CMK (cell line): ENCODE data around the gene DYNC2I2.

Experiments
- DNase-seq: peaks from one replicate; pipeline ENCODE4 v3.0.0-alpha.2; 2010; ENCODE audit warnings: low read depth

DYNC2I2 gene

DNA sequence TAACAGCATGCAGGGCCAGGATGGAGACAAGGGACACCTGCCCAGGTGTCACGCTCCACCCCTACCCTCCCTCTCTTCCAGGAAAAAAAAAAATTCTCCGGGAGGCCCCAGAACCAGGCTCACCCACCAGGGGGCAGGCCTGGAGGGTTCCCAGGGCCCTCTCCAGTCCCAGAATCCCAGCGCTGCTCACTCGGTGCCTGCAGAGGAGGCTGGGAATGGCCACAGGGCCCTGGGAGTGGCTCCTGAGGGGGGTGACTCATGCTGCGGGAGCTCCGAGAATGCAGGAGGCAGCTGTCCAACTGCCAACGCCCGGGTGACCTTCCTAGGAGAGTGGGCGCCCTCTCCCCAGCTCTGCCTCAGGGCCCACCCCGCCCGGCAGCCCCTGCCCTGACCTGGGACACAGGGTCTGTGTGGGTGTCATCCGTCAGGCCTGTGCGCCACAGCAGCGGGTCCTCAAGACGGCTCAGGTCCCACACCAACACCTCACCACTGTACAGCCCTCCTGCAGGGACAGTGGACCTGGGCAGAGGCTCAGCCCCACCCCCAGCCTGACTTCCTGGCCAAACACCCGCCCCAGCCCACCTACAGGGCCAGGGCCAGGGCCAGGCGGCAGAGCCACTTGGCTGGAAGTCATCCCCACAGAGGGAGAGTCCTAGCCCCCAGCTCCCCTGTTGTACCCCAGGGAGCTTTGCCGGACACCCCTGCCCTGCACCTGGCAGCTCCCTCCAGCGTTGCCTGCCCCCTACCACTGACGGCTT, 21.2 kb downstream of the DYNC2I2 start:
- no peak for DNase-seq

DNA sequence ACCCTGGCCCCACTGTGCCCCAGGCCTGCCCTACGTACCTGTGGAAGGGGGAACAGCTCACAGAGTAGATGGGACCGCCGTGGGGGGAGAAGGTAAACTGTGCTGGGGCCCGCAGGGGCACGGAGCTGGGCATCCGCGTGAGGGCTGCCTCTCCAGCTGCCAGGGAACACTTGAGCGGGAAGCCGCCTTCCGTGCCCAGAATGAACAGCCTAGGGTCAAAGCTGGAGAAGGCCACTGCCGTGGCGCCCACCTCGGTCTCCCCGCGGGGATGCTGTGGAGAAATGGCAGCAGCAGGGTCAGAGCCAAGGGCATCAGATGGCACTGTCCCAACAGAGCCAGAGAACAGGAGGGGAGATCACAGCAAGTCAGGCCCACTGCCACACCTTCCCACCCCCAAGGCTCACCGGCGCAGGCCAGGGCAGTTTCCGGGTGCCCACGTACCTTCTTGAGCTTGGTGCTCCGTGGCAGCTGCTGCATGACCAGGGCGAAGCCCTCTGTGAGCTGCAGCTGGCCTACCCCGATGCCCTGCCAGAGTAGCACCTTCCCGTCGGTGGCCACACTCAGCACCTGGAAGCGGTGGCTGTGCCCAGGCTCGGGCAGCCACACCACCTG, 21.9 kb downstream of the DYNC2I2 start:
- DNase-seq, result no peak

DNA sequence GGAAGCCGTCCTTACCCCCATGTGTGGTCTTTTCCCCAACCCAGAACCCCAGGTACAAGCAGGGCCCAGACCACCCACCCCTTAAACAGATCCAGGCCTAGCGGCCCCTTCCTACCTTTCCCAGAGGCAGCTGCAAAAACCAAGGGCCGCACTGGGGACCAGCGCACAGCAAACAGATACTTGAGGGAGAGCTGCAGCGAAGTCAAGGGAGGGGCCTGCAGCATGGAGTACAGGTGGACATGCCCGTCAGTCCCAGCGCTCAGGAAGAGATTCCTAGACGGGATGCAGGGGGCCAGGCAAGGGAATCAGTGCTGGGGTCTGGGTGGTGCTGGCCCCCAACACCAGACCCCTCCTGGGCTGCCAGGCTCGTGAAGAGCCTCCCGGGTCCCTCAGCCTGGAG, 22.5 kb downstream of the DYNC2I2 start:
- no peak for DNase-seq

DNA sequence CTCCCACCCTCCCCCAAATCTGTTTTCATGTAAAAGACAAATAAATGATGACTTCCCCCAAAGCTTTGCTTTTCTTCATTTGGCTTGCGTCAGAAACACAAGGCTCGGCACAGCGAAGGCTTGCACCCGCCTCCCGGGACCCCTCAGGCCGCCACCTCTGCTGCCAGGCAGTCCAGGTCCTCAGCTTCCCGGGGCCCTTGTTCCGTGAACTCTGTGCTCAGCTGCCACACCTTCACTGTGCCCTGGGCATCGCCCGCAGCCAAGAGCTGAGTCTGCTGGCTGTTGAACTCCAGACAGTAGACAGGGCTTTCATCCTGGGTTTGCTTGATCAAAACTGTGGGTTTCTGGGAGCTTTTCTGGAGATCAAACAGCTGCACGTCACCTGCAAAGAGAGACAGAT, 23.0 kb downstream of the DYNC2I2 start:
- no peak for DNase-seq

DNA sequence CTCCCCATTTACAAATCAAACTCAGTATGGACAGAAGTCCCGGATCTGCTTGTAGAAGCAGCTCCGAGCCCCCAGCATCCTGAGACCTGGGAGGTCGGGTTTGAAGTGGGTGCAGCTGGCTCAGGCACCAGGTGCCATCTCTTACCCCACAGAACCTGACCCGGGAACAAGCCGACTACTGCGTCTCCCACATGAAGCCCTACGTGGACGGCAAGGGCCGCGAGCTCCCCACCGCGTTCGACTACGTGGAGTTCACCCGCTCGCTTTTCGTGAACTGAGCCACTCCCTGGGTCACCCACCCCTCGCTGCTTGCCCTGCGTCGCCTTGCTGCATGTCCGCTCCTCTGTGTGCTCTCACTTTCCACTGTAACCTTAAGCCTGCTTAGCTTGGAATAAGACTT, 23.6 kb downstream of the DYNC2I2 start:
- no peak for DNase-seq

DNA sequence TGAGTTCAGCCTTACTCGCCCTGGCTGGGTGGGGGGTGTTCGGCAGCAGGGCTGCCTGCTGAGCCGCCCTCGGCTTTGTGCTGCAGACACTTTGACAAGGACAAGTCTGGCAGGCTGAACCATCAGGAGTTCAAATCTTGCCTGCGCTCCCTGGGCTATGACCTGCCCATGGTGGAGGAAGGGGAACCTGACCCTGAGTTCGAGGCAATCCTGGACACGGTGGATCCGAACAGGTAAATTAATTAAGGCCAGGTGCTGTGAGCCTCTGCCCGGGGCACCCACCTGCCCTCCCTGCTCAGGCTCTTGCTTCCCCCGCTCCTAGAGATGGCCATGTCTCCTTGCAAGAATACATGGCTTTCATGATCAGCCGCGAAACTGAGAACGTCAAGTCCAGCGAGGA, 24.2 kb downstream of the DYNC2I2 start:
- no peak for DNase-seq

DNA sequence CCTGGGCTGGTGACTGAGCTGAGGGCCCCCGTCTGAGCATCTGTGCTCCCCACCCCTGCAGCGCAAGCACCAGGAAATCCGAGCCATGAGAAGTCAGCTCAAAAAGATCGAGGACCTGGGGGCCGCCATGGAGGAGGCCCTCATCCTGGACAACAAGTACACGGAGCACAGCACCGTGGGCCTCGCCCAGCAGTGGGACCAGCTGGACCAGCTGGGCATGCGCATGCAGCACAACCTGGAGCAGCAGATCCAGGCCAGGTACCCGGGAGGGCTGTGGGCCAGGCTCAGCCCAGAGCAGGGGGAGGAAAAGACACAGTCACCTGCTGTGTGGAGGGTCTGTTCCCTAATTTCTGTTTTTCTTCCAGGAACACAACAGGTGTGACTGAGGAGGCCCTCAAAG, 24.6 kb downstream of the DYNC2I2 start:
- DNase-seq, result no peak

DNA sequence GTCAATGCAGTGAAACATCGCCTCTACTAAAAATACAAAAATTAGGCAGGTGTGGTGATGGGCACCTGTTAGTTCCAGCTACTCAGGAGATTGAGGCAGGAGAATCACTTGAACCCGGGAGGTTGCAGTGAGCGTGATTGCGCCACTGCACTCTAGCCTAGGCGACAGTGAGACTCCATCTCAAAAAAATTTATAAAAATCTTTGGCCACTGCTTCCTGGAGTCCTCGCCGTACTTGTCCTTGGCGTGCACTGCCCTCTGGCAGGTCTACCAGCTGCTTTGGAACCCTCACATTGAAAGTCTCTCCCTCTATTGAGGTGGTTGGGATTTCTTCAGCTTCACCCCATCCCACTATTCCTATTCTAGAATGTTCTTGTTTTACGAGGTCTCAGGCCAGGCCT, 25.0 kb downstream of the DYNC2I2 start:
- DNase-seq, result no peak

DNA sequence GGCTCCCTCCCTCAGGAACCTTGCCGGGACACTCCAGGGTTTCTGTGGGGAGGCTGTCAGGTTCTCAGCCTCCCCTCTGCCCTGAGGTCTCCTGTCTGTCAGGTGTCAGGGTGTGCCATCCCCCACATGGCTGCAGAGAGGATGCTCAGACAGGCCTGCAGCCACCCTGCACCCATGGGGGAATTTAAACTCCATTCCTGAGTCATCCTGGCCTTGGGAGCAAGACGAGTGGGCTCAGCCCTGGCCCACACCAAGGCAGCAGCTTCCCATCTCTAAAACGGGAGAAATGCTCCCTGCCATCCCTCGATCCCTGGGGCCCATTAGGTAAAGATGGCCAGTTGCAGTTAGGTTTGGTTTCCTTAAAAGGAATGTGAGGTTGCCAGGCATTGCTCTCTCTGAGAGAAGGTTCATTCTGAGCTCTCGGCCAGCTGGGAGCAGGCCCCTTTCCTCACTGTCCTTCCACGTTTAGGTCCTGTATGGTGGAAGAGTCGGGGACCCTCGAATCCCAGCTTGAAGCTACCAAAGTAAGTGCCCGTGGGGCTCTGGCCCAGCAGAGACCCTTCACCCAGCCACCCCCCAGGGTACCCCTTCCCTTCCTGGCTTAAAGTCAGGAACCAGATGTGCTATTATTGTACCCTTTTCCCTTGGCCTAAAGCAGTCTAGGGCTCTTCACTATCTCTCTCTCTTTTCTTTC, 26.6 kb downstream of the DYNC2I2 start:
- DNase-seq, result no peak

DNA sequence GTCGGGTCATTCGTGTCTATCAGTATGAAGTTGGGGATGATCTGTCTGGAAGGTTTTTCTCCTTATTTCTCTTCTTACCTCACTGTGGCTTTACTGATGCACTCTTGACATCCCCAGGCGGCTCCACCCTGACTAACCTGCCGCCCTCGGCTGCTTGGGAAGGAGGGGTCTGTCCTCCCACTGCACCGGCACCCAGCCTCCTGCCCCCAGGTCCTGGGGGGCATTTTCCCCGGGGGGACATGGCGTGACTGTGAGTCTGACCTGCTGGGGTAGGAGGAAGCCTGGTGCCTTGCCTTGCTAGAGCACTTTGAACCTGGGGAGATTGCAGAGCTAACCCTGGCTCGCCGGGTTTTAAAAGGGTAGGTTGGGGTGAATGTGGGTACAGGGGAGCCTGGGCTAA, 27.5 kb downstream of the DYNC2I2 start:
- DNase-seq, result no peak

DNA sequence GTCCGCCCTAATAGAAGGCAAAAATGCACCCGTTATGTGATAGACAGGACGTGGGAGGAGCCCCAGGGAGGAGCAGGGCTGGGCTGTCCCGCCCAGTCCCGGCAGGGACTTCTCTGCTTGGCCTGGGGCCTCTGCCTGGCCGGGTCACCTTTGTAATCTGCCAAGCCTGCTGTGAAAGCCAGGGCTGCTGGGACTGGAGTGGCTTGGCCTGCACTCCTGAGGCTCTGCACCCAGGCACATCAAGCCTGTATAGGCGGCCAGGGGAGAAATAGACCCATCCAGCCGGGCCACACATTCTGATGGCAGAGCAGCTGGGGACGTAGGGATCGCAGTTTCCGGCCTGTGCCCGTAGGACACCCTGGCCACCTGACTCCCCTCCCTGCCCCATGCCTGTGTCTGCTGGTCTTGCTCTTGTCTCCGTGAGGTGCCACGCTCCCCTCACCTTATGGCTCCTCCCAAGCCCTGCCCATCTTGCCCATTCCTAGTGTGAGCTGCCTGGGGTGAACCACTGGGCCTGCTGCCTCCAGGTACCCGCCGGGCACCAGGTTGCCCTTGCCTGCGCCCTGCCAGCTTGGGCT, 28.1 kb downstream of the DYNC2I2 start:
- no peak for DNase-seq

DNA sequence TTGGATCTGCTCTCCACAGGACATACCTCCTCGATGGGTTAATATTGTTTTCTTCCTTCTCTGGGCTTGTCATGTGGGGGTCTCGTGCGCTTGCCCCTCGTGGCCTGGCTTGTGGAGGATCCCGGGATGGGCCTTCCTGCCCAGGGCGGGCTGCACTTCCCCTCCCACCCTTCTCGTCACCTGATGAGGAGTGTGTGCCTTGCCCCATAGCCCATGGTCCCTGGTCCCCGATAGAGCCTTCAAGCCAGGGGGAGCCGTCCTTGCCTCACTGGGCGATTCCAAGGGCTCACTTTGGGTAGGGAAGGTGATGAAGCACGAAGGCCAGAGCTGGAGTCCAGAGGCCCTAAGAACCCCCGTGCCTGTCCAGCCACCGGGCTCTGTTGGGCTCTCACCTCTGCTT, 28.7 kb downstream of the DYNC2I2 start:
- DNase-seq, result no peak

DNA sequence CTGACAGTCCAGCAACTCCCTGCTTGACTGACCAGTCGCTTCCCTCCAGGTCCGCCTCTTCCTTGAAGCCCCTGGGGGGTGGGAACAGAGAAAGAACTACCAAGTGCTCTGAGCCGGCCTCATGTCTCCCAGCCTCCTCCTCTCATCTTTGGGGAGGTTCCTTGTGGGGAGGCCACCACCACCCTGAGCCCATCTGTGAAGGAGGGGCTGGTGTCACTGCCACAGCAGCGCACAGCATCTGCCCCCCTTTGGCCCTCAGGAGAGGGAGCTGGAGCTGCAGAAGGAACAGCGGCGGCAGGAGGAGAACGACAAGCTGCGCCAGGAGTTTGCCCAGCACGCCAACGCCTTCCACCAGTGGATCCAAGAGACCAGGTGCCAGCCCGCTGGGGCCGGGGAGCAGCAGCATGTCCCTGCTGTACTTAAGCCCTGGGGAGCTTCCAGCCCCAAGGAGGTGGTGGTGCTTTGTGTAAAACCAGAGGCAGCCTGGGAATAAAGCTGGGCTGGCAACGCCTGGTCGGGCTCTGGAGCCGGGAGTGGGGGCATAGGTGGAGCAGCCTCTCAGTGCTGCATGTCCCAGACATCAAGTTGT, 29.4 kb downstream of the DYNC2I2 start:
- DNase-seq, result no peak

DNA sequence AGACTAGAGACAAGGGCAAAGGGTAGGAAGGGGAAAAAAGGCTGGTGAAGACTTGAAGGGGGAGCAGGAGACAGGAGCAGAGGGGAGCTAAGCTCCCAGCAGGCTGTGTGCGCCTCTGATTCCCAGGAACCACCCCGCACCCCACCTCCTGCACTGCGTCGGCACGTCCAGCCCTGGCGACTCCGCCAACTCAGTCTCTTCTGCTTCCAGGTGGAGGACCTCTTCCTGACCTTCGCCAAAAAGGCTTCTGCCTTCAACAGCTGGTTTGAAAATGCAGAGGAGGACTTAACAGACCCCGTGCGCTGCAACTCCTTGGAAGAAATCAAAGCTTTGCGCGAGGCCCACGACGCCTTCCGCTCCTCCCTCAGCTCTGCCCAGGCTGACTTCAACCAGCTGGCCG, 30.5 kb downstream of the DYNC2I2 start:
- DNase-seq, result no peak

DNA sequence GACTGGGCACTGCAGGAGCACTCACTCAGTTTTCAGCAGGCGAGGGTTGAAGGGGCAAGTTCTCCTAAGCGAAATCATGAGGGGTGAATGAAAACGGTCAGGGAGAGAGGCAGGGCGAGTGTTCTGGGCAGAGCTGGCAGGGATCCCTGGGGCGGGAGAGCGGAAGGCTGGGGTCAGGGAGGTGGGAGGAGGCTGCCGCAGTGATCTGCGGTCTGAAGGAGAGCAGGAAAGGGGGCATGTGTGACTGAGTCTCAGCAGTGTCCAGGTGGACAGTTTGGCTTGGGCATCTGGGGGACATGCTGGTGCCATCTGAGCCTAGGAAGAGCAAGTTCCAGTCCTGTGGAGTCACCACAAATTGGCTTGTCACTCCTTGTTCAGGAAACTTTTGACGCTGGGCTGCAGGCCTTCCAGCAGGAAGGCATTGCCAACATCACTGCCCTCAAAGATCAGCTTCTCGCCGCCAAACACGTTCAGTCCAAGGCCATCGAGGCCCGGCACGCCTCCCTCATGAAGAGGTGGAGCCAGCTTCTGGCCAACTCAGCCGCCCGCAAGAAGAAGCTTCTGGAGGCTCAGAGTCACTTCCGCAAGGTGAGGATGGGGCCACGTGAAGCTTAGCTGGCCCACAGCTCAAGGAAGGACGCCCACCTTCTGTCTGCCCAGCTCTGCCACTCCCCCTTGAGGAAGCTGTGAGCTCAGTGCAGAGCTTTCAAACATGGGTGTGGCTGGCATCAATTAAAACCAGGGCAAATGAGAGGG, 31.1 kb downstream of the DYNC2I2 start:
- DNase-seq, result no peak

DNA sequence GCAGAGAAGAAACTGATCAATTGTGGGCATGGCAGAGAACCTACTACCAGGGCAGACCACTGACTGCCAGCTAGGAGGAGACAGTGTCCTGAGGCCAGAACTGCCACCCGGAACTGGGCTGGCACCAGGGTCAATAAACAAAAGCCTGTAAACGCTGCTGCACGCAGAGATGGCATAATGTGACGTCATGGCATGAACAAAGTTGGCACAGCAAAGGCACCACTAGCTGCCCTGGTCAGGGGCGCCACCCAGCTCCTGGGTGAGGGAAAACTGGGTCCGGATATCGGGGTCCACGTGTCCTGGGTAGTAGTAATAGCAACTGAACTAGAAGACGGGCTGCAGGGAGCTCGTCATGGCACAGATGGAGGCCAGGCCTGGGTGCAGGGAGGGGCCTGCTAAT, 32.1 kb downstream of the DYNC2I2 start:
- DNase-seq, result no peak

DNA sequence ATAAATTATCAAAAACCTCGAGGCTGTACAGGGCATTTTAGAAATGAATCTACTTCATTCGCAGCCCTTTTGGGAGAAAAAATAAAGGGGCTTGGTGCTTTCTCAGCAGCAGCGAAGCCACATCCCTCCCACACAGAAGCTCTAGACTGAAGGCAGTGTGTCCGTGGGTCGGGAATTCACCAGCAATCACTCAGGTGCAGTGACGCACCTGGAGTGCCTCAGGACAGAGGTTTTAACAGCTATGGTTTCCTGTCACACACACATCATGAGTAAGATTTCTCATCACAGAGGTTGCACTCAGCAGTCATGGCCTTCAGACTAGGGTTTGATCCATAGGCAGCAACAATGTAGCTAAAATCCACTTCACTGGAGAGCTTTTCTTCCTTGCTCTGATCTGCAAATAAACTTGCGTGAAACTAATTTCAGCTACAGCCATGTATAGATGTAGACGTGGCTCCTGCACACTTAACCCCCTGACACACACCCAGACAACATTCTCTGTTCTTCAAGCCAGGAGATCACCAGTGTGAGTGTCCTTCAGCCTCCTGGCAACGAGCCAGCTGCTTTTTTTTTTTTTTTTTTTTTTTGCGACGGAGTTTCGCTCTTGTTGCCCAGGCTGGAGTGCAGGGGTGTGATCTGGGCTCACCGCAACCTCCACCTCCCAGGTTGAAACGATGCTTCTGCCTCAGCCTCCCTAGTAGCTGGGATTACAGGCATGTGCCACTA, 34.8 kb downstream of the DYNC2I2 start:
- DNase-seq, result no peak

DNA sequence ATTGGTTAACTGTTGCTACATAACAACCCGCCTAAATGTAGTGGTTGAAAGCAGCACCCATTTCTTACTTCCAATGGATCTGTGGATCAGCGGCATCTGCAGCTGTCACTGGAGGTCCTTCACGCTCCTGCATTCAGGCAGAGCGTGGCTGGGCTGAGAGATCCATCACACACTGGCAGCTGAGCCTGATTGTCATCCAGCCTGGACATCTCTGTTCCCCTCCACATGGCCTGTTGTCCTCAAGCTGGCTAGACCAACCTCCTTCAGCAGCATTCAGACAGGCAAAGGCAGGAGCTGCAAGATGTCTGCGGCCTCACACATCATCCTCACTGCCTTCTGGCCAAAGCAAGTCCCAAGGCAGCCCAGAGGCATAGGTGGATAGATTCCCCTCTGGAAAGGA, 36.9 kb downstream of the DYNC2I2 start:
- no peak for DNase-seq

DNA sequence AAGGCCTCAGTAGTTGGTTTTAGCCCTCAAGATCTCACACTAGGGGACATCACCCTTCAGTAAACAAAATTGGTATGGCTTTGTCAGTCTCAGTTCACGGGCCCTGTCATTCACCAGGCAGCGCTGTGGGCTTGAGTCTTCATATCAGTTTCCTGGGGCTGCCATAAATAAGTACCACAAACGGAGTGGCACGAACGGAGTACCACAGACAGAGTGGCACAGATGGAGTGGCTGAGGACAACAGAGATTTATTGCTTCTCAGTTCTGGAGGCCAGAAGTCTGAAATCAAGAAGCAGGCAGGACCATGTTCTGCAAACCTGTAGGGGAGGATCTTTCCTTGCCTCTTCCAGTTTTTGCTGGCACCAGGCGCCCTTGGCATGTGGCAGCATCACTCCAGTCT, 37.5 kb downstream of the DYNC2I2 start:
- DNase-seq, result no peak

DNA sequence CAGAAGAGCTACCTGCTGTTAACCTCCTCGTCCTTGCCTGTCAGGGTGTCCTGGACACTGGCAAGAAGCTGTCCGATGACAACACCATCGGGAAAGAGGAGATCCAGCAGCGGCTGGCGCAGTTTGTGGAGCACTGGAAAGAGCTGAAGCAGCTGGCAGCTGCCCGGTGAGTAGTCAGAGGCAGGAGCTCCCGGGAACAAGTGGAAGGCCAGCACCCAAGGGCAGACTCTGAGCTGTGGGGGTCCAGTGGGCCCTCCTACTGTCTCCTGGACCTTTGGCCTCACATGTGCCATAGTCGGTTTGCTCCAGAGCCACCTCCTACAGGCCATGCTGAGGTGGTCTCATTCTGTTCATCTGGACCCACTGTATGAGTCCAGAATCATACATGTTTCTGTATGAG, 38.7 kb downstream of the DYNC2I2 start:
- DNase-seq, result no peak

DNA sequence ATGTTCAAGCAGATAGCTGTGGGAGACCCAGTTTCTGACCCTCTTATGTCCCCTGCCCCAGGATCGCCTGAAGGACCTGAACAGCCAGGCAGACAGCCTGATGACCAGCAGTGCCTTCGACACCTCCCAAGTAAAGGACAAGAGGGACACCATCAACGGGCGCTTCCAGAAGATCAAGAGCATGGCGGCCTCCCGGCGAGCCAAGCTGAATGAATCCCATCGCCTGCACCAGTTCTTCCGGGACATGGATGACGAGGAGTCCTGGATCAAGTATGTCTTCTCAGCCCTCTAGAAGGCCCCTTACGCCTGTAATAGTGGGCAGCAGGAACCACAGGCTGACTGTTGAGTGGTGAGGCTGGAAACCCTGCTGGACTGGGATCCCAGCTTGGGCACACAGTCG, 41.1 kb downstream of the DYNC2I2 start:
- DNase-seq, result no peak
